GM15510 (cell line): ENCODE measurements around the gene KANSL1.

ENCODE experiments used
- POLR2A ChIP-seq: IDR thresholded peaks from 3 replicates; pipeline ENCODE4 v1.6.1; 2011; ENCODE audit warnings: borderline replicate concordance; ENCODE audit not compliant: insufficient read length; ENCODE audit errors: extremely low read depth

Gene KANSL1

GRCh38 chr17:46001390-46002310 is 191.6 kb downstream of the KANSL1 start:
- no peak for TF ChIP-seq POLR2A

DNA sequence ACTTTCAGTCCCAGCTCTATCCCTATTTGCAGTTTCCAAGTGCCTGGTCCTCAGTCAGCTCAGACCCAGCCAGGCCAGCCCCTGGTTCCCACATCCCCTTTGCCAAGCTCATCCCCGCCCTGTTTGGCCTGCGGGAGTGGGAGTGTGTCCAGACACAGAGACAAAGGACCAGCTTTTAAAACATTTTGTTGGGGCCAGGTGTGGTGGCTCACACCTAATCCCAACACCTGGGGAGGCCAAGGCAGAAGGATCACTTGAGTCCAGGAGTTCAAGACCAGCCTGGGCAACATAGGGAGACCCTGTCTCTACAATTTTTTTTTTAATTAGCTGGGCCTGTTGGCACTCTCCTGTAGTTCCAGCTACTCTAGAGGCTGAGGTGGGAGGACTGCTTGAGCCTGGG is 192.5 kb downstream of the KANSL1 start:
- TF ChIP-seq POLR2A: no peak

DNA sequence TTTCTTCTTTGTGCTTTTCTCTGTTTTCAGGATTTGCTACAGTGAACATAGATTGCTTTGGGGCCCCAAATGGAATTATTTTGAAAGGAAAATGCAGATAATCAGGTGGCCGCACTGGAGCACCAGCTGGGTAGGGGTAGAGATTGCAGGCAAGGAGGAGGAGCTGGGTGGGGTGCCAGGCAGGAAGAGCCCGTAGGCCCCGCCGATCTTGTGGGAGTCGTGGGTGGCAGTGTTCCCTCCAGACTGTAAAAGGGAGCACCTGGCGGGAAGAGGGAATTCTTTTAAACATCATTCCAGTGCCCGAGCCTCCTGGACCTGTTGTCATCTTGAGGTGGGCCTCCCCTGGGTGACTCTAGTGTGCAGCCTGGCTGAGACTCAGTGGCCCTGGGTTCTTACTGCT is 192.9 kb downstream of the KANSL1 start:
- TF ChIP-seq POLR2A: no peak

DNA sequence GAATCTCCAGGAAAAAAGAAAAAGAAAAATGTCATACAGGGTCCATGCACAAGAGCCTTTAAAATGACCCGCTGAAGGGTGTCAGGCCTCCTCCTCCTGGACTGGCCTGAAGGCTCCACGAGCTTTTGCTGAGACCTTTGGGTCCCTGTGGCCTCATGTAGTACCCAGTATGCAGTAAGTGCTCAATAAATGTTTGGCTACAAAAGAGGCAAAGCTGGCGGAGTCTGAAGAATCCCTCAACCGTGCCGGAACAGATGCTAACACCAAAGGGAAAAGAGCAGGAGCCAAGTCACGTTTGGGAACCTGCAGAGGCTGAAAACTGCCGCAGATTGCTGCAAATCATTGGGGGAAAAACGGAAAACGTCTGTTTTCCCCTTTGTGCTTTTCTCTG is 193.3 kb downstream of the KANSL1 start:
- no peak for TF ChIP-seq POLR2A

DNA sequence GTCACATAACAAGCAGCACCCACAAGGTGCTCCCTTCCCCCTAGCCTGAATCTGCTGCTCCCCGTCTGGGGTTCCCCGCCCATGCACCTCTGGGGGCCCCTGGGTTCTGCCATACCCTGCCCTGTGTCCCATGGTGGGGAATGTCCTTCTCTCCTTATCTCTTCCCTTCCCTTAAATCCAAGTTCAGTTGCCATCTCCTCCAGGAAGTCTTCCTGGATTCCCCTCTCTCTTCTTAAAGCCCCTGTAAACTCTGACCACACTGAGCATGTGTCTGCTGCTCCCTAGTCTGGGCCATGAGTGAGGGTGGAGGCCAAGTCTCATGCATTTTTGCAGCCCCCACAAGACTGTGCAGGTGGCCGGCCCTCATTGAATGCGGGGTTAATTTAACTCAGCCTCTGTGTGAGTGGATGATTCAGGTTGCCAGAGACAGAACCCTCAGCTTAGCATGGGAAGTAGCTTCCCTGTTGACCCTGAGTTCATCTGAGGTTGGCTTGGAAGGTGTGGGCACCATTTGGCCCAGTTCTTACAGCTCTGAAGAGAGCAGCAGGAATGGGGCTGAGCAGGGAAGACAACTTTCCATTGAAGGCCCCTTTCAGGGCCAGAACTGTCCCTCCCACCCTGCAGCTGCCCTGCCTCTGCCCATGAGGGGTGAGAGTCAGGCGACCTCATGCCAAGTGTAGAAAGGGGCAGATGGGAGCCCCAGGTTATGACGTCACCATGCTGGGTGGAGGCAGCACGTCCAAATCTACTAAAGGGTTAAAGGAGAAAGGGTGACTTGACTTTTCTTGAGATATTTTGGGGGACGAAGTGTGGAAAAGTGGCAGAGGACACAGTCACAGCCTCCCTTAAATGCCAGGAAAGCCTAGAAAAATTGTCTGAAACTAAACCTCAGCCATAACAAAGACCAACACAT is 194.0 kb downstream of the KANSL1 start, which contains the start of gene STH:
Gene STH, plus strand, starts transcription at position 264 of the 913 bp plus-strand sequence. Its CDS starts 30 bp downstream, at position 294.
- TF ChIP-seq POLR2A: no peak

DNA sequence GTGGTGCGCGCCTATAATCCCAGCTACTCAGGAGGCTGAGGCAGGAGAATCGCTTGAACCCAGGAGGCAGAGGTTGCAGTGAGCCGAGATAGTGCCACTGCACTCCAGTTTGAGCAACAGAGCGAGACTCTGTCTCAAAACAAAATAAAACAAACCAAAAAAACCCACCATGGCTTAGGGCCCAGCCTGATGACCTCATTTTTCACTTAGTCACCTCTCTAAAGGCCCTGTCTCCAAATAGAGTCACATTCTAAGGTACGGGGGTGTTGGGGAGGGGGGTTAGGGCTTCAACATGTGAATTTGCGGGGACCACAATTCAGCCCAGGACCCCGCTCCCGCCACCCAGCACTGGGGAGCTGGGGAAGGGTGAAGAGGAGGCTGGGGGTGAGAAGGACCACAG is 195.6 kb downstream of the KANSL1 start:
- no peak for TF ChIP-seq POLR2A

GRCh38 chr17:45997166-45997565 is 196.1 kb downstream of the KANSL1 start:
- TF ChIP-seq POLR2A: no peak

DNA sequence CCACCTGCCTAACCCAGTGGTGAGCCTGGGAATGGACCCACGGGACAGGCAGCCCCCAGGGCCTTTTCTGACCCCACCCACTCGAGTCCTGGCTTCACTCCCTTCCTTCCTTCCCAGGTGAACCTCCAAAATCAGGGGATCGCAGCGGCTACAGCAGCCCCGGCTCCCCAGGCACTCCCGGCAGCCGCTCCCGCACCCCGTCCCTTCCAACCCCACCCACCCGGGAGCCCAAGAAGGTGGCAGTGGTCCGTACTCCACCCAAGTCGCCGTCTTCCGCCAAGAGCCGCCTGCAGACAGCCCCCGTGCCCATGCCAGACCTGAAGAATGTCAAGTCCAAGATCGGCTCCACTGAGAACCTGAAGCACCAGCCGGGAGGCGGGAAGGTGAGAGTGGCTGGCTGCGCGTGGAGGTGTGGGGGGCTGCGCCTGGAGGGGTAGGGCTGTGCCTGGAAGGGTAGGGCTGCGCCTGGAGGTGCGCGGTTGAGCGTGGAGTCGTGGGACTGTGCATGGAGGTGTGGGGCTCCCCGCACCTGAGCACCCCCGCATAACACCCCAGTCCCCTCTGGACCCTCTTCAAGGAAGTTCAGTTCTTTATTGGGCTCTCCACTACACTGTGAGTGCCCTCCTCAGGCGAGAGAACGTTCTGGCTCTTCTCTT is 196.8 kb downstream of the KANSL1 start:
- no peak for TF ChIP-seq POLR2A

DNA sequence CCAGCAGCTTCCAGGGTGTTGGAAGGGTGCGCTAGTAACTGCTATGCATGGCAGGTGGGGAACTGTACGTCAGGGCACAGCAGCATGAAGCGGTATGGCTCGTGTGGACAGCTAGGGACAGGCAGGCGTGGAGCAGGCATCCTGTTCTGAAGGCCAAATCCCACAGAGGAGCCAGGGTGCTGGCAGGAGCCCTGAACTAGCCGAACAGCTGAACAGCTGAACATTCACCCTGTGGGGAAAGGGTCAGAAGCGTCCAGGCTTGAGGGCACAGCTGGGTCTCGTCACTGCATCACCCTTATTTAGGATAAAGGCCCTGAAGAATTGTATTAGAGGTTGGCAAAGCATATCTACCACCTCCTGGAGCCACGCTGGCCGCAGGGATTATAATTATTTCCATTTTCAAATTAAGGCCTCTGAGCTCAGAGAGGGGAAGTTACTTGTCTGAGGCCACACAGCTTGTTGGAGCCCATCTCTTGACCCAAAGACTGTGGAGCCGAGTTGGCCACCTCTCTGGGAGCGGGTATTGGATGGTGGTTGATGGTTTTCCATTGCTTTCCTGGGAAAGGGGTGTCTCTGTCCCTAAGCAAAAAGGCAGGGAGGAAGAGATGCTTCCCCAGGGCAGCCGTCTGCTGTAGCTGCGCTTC is 197.5 kb downstream of the KANSL1 start:
- TF ChIP-seq POLR2A: no peak

GRCh38 chr17:45994987-45995386 is 198.2 kb downstream of the KANSL1 start:
- no peak for TF ChIP-seq POLR2A

GRCh38 chr17:45993962-45994627 is 199.1 kb downstream of the KANSL1 start:
- TF ChIP-seq POLR2A: no peak

DNA sequence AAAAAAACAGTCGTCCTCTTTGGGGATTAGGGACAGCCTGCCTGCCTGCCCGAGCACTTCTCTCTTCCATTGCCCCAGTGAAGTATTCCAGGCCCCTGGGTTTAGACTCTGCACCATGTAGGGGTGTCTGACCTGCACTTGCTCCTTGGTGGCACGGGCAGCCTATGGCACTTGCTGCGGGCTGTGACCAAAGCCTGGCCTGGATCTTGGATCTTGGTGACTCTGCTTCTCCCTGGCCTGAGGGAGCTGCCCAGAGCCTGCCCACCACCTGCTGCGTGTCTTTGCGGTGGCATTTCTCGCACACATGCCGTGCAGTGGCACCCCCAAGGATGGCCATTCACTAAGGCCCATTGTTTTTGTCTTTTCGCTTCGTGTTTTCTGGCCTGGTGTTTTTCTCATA is 200.3 kb downstream of the KANSL1 start:
- TF ChIP-seq POLR2A: no peak

GRCh38 chr17:45992175-45992574 is 201.1 kb downstream of the KANSL1 start:
- no peak for TF ChIP-seq POLR2A

GRCh38 chr17:45991341-45991740 is 201.9 kb downstream of the KANSL1 start:
- no peak for TF ChIP-seq POLR2A
